SKM-1 treated with dmso at 0.1 percent for 144 hours (cell line): ENCODE measurements around the gene POLL.

ENCODE experiments used
- DNase-seq: peaks from one replicate; lab custom pipeline; 2025; ENCODE audit not compliant: unreplicated experiment; lab: John Stamatoyannopoulos, UW

The POLL gene

GRCh38 chr10:101611096-101611905 is 23.2 kb upstream of the POLL start:
- DNase-seq = no peak

DNA sequence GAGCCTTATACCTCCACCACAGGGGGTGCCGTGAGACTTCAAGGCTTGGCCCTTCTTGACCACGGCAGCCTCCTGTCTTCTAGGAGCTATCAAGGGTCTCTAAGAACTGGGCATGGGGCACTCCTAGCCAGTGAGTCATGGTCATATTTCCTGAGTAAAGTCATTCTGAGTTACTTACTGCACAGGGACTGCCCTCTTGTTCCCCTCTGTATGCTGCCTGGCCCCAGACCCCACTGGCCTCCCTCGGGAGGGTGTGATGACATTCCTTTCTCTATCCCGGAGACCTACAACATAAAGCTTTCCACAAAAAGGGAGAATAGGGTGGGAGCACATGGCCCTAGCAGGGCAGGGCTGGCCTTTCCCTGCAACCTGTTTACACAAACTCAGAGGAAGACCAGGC is 21.4 kb upstream of the POLL start:
- DNase-seq = no peak

GRCh38 chr10:101607124-101607523 is 19.1 kb upstream of the POLL start:
- no peak for DNase-seq

- peak; percentile 84 for DNase-seq
These were observed 14.8 kb upstream of the POLL start for GRCh38 chr10:101602761-101603398.

- DNase-seq = no peak
These were observed 13.5 kb upstream of the POLL start for GRCh38 chr10:101601541-101601940.

GRCh38 chr10:101597091-101597900 is 9.2 kb upstream of the POLL start:
- no peak for DNase-seq

- no peak for DNase-seq
These were observed 7.8 kb upstream of the POLL start for GRCh38 chr10:101595591-101596433.

DNA sequence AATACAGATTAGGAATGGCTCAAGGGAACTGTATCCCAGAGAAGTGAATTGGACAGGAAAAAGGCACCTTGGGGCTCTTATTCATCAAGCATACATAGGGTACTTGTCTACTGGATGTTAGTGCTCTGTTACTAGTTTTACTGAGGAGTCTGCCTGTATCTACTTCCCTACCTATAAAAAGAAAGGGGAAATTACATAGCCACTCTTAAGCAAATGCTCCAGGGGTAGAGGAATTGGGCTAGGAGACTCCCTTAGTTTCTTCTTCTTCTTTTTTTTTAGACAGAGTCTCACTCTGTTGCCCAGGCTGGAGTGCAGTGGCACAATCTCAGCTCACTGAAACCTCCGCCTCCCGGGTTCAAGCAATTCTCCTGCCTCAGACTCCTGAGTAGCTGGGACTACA is 5.3 kb upstream of the POLL start:
- DNase-seq = peak; percentile 85

GRCh38 chr10:101588879-101589278 is 822 bp upstream of the POLL start:
- DNase-seq = no peak

- DNase-seq = no peak
These were observed 2.2 kb downstream of the POLL start for GRCh38 chr10:101585841-101586240.

DNA sequence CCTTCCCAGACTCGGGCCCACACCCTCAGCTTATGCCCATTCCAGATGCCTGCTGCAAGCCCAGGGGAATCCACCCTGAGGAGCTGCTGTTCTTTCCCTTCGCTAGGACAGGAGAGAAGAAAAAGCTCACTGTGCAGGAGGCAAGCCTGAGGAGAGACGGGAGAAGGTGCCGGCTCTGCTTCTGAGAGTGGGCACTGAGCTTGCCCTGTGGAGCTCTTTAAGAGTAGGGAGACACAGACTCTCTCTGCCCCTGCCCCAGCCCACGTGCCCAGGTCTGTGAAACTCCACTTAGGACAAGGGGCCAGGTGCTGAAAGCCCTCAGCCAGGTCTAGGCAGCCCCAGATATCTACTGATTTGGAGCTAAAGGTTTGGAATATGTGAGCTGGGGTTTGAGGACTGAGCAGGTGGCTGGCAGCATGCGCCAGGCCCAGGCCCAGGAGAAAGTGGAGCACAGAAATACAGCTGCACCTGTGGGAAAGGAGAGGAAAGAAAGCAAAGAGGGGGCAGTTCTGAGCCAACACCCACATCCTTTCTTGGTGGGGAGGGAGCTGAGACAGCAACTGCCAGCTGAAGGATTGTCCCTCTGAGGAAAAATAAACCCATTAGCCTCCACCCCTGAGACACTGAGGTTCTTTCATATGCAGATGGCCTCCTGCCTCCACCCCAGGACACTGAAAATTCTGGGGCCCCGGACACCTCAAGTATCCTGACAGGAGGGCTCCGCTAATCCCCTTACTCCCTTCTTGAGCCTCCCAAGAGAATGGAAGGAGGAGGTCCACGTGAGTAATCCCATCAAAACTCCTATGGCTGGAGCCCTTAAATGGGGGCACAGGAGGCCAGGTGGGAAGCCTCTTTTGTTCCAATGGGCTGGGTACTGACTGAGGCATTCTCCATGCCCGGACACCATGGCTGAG is 7.3 kb downstream of the POLL start:
- no peak for DNase-seq

DNA sequence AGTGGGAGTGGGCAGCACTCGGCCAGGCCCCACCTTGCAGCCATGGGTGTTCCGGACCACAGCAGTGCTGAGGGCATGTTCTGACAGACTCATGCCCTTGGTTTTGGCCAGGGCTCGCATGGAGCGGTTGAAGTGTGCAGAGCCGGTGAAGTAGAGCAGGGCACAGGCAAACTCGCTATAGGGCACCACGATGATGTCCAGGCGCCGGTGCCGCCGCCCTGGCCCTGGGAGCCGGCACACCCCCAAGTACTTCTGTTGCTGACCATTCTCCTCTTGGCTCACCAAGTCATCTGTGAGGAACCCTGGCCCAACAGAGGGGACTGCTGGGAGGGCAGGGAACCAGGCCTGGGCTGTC is 8.6 kb downstream of the POLL start:
- DNase-seq = no peak

GRCh38 chr10:101578803-101579515 is 9.1 kb downstream of the POLL start:
- no peak for DNase-seq

- no peak for DNase-seq
These were observed 9.9 kb downstream of the POLL start for GRCh38 chr10:101578192-101578591.

- no peak for DNase-seq
These were observed 10.8 kb downstream of the POLL start for GRCh38 chr10:101577121-101577871.

DNA sequence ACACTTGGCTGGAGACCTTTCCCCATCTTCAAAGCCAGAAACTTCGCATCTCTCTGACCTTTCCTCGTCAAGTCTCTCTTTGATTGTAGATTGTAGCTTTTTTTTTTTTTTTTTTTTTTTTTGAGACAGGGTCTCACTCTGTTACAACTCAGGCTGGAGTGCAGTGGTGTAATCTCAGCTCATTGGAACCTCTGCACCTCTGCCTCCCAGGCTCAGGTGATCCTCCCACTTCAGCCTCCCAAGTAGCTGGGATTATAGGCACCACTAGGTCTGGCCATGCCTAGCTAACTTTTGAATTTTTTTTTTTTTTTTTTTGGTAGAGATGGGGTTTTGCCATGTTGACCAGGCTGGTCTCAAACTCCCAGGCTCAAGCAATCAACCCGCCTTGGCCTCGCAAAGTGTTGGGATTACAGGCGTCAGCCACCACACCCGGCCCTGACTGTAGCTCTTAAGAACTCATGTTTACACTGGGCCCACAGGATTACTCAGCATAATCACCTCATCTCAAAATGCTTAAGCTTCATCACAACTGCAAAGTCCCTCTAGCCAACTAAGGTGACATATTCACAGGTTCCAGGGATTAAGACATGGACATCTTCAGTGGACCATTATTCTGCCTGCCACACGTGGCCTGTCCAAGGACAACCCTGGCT is 11.7 kb downstream of the POLL start:
- DNase-seq = no peak

- DNase-seq = no peak
These were observed 12.4 kb downstream of the POLL start for GRCh38 chr10:101575580-101576210.

DNA sequence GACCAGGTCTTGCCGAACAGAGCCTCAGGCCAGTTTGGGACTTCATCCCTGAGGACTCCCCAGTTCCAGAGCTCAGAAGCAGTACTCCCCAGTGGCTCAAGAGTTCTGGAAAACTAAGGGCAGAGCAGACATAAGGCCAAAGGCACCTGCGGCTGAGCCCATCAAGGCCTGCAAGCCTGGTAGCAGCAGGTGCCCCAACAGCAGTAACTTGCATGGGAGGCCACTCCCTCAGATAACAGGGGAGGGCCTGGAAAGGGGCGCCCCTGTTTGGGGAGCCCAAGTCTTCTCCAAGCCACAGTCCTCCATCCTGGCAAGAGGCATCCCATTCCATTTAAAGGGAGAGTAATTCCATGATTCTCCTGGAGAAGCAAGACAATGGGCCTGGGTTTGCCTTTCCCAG is 13.0 kb downstream of the POLL start:
- no peak for DNase-seq
